ENCODE results near the gene TRAF3IP1. TPM values are rescaled to one million over a fixed set of nuclear protein-coding genes. Genes with fewer than 3 reads are reported as not detected.
"Not testable (repeated sequence)": the region's sequence is repeated elsewhere in the genome, so short reads cannot be mapped to it uniquely, and the experiment has no call there.

The TRAF3IP1 gene
- total RNA-seq, 6 experiments from 2014 or later, result 15.7 to 21.7 (median 17.6) TPM

- TF ChIP-seq CTCF (IDR thresholded peaks at IDR 0.05), result no peak
- Mint-ChIP-seq H3K4me1 (ENCODE audit: low read depth) (peaks cover 18% of the 10 kb centered on the region), H3K4me3 (peak overlapping the region; percentile 90), H3K27ac (peak overlapping the region; percentile 75), H3K27me3 (ENCODE audit: insufficient read depth) (peaks cover 13% of the 10 kb centered on the region), H3K36me3 (ENCODE audit: low read depth) (peaks cover 11% of the 10 kb centered on the region; the same call in 1 of the 2 replicates), H3K9me3 (no peaks in the 10 kb centered on the region)
- DNase-seq, result no peak
Measured at GRCh38 chr2:238321467-238321866, 1.1 kb downstream of the TRAF3IP1 start.

- Mint-ChIP-seq H3K4me3 (peak overlapping the region; percentile 90), H3K36me3 (ENCODE audit: low read depth) (peaks cover 14% of the 10 kb centered on the region), H3K4me1 (ENCODE audit: low read depth) (peaks cover 18% of the 10 kb centered on the region), H3K27me3 (ENCODE audit: insufficient read depth) (peaks cover 10% of the 10 kb centered on the region), H3K9me3 (no peaks in the 10 kb centered on the region), H3K27ac (peak overlapping the region; percentile 52; the same call in 1 of the 2 replicates)
- no peak for TF ChIP-seq CTCF (IDR thresholded peaks at IDR 0.05)
- no peak for DNase-seq
Measured at GRCh38 chr2:238322001-238322411, 1.7 kb downstream of the TRAF3IP1 start.

GRCh38 chr2:238324248-238324647 is 3.9 kb downstream of the TRAF3IP1 start:
- H3K4me3 Mint-ChIP-seq; H3K9me3 Mint-ChIP-seq; H3K27ac Mint-ChIP-seq; DNase-seq; H3K27me3 Mint-ChIP-seq (ENCODE audit: insufficient read depth): not testable (repeated sequence)
- Mint-ChIP-seq H3K4me1 (ENCODE audit: low read depth) (peaks cover 18% of the 10 kb centered on the region), H3K36me3 (ENCODE audit: low read depth) (peaks cover 34% of the 10 kb centered on the region)

DNA sequence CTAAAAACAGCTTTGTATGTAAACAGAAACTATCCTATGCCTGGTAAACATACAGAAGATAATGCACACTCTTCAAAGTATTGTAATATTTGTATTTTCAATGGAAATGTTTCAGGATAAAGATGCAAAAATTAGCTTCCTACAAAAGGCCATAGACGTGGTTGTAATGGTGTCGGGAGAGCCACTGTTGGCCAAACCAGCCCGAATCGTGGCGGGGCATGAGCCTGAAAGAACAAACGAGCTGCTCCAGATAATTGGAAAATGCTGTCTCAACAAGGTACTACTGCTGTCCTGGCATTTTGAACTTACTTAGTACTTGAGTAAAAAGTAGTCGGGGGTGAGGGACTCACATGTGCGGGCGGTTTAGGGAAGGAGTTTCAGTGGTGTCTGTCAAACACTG is 5.4 kb downstream of the TRAF3IP1 start:
- TF ChIP-seq CTCF (IDR thresholded peaks at IDR 0.05), result no peak
- no peak overlapping the region for H3K4me3 Mint-ChIP-seq

GRCh38 chr2:238326801-238327365 is 6.6 kb downstream of the TRAF3IP1 start:
- DNase-seq, result no peak
- no peak for TF ChIP-seq CTCF (IDR thresholded peaks at IDR 0.05)
- no peaks in the 10 kb centered on the region for H3K9me3 Mint-ChIP-seq
- H3K4me1 Mint-ChIP-seq (ENCODE audit: low read depth), result peaks cover 2% of the 10 kb centered on the region
- H3K27me3 Mint-ChIP-seq (ENCODE audit: insufficient read depth), result no peaks in the 10 kb centered on the region; the same call in 1 of the 2 replicates
- H3K27ac Mint-ChIP-seq, result peak overlapping the region; percentile 15; the same call in 1 of the 2 replicates
- H3K36me3 Mint-ChIP-seq (ENCODE audit: low read depth), result peaks cover 42% of the 10 kb centered on the region
- no peak overlapping the region for H3K4me3 Mint-ChIP-seq

More for the DNA sequence above, 5.4 kb downstream of the TRAF3IP1 start:
- peaks cover 11% of the 10 kb centered on the region for H3K4me1 Mint-ChIP-seq (ENCODE audit: low read depth)
- DNase-seq, result no peak
- H3K27ac Mint-ChIP-seq, result no peak overlapping the region
- no peaks in the 10 kb centered on the region for H3K9me3 Mint-ChIP-seq
- H3K36me3 Mint-ChIP-seq (ENCODE audit: low read depth), result peaks cover 42% of the 10 kb centered on the region
- no peaks in the 10 kb centered on the region; the same call in 1 of the 2 replicates for H3K27me3 Mint-ChIP-seq (ENCODE audit: insufficient read depth)

DNA sequence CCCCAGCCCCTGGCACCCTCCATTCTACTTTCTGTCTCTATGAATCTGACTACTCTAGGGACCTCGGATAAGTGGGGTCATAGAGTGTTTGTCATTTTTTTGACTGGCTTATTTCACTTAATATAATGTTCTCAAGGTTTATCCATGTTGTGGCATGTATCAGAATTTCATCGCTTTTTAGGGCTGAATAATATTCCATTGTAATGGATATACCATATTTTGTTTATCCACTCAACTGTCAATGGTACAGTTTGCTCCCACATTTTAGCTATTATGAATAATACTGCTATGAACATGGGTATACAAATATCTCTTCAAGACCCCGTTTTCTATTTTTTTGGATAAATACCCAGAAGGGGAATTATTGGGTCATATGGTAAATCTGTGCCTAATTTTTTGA is 7.4 kb downstream of the TRAF3IP1 start:
- no peak overlapping the region for H3K4me3 Mint-ChIP-seq
- TF ChIP-seq CTCF (IDR thresholded peaks at IDR 0.05), result no peak
- H3K4me1 Mint-ChIP-seq (ENCODE audit: low read depth), result no peaks in the 10 kb centered on the region; the same call in 1 of the 2 replicates
- H3K36me3 Mint-ChIP-seq (ENCODE audit: low read depth), result peaks cover 42% of the 10 kb centered on the region
- no peak for DNase-seq
- no peak overlapping the region for H3K27ac Mint-ChIP-seq
- H3K9me3 Mint-ChIP-seq, result no peaks in the 10 kb centered on the region
- H3K27me3 Mint-ChIP-seq (ENCODE audit: insufficient read depth), result no peaks in the 10 kb centered on the region; the same call in 1 of the 2 replicates

All from HFFc6 (cell line).